GM12864 (cell line): ENCODE data around the gene AHCY.
"Not testable (repeated sequence)": the region's sequence is repeated elsewhere in the genome, so short reads cannot be mapped to it uniquely, and the experiment has no call there.

Experiments
- DNase-seq: peaks from one replicate; pipeline ENCODE4 v3.0.0-alpha.2; 2011; ENCODE audit warnings: low read depth
- H3K4me3 ChIP-seq: 2 replicates; pipeline ENCODE4 v1.5.1; 2011; ENCODE audit warnings: mild to moderate bottlenecking, low read depth, low read length, control low read depth
- CTCF ChIP-seq: IDR thresholded peaks from 2 replicates; pipeline ENCODE4 v1.5.1; 2011; ENCODE audit warnings: low read depth, mild to moderate bottlenecking, moderate library complexity, low read length, control low read depth, inconsistent platforms; ENCODE audit errors: missing control alignments

AHCY gene

DNA sequence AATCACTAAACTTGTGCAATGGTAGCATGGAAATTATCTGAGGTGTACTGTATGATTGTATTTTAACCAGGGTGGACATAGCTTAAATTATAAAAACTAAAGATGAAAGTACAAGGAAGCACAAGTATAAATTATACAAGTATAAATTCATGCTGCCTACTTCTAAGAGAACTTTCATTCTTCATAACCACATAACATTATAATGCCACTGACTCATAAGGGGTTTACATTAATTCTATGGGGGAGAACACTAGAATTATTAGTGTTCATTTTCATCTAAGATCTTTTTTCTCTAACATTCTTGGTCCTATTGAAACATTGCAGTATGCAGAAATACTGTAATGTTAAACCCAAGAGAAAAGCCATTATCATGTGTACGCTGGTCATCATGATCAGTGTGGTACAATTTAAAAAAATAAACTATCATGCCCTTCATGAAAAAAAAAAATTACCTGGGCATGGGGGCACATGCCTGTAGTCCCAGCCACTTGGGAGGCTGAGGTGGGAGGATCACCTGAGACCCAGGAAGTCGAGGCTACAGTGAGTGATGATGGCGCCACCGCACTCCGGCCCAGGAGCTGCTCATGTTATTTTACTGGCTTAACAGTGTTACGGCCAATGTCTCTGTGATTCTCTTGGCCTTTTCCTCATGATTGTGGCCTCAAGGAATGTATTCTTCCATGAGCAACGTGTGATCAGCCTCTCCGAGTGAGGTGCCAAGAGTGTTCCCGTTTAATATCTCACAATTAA is 25.9 kb upstream of the AHCY start:
- DNase-seq = no peak
- TF ChIP-seq CTCF = no peak
- no peak overlapping the region for H3K4me3 ChIP-seq

DNA sequence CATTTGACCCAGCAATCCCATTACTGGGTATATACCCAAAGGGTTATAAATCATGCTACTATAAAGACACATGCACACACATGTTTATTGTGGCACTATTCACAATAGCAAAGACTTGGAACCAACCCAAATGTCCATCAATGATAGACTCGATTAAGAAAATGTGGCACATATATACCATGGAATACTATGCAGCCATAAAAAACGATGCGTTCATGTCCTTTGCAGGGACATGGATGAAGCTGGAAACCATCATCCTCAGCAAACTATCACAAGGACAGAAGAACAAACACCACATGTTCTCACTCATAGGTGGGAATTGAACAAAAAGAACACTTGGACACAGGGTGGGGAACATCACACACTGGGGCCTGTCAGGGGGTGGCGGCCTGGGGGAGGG is 25.1 kb upstream of the AHCY start:
- H3K4me3 ChIP-seq, DNase-seq: not testable (repeated sequence)

DNA sequence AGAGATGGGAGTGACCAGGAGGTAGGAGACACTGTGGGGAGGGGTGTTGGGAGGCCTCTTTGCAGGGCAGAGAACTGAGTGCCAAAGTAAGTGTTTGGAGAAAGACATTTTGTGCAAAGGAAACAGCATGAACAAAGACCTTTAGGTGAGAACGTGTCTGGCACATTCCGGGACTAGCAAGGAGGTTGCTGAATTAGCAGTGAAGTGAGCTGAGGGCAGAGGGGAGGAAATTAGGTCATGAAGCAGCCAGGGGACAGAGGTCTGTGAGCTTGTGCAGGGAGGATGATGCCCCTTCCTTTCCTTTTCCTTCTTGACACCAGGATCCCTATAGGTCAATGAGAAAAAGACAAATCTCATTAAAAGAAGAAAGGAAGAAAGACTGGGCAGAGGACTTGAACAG is 21.4 kb upstream of the AHCY start:
- H3K4me3 ChIP-seq = no peak overlapping the region
- no peak for TF ChIP-seq CTCF
- DNase-seq = no peak

DNA sequence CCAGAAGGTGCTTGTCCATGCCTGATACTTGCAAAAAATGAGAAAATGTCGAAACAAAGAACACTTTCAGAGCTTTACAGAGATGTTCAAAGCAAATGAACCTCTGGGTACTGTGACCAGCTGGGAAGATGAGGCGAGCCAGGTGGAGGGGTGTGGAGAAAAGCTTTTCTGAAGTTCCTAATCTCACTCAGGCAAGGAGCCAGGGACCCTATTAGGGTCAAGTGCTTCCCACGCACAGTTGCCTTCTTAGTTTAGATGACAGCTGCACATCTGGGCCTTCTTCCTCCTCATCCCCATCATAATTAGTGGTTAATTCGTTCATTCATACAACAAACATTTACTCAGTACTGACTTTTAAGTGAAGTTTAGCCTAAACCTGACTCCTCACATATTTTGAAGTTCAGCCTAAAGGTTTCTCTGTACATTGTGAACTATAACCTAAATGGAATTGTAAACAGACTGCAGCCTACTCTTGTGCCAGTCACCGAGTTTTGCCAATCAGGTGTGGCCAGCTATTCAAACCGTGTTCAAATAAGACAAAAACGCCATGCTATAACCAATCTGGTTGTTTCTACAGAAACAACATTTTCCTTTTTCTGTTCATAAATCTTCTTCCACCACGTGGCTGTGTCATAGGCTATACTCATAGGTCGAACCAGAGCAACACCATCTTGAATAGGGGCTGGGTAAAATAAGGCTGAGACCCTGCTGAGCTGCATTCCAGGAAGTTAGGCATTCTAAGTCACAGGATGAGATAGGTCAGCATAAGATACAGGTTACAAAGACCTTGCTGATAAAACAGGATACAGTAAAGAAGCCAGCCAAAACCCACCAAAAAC is 19.3 kb upstream of the AHCY start:
- H3K4me3 ChIP-seq = no peak overlapping the region
- no peak for DNase-seq
- no peak for TF ChIP-seq CTCF

GRCh38 chr20:34320861-34321260 is 17.7 kb upstream of the AHCY start:
- H3K4me3 ChIP-seq = no peak overlapping the region
- no peak for TF ChIP-seq CTCF
- DNase-seq = no peak

- DNase-seq = no peak
- no peak for TF ChIP-seq CTCF
- H3K4me3 ChIP-seq = no peak overlapping the region
Observed at GRCh38 chr20:34318609-34319443, 15.7 kb upstream of the AHCY start.

DNA sequence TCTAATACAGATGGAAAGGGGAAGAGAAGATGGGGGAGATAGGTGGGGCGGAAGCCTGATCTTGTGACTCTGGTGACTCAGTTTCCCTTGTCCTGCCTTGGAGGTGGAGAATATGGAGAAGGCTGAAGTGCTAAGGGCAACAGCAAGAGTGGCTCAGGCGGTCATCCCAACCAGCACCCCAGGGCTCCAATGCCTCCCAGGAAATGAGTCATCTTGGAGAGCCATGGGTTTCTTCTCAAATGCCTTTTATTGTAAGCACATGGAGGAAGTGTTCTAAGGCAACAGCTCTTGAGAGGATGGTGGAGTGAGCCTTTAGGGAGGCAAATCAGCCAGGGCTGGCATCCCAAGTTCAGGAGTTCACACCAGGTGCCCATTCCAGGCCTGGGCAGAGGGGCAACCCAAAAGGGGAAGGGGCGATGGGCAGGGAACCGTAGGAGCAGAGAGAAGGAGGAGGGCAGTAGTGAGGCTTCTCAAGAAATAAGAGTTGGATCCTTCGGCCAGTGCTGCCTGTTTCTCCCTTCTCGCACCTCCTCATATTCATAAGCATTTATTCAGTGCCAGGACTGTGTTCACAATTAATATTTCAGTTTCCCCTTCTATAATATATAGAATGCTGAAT is 13.2 kb upstream of the AHCY start:
- no peak overlapping the region for H3K4me3 ChIP-seq
- no peak for TF ChIP-seq CTCF
- no peak for DNase-seq
